Measurements from ENCODE around the gene HOXA7. TPM values are rescaled to one million over a fixed set of nuclear protein-coding genes. Genes with fewer than 3 reads are reported as not detected.
A peak's percentile ranks its signal among the peaks of the same experiment; 100 is the strongest.

HOXA7 gene
- total and polyA plus RNA-seq, 5 donors from 2014 or later = not detected

DNA sequence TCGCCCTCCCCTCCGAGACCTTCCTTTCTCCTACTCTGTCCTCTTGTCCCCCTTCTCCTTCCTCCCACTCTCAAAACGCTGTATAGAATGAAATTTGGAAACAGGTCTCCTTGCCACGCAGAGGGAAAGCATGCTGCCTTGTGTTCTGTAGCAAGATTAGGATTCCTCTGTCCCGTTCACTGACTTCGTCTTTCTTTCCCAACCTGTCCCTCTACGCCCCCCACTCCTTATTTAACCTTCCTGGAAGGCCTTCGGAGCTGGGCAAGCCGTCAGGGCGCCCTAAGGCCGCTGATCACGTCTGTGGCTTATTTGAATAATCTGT lies 7.5 kb upstream of the HOXA7 start:
- Mint-ChIP-seq H3K4me1 (peaks cover 4 to 46% (median 15%) of the 10 kb centered on the region in 4 donors), H3K27ac (peak overlapping the region in 1 of 3 donors; percentile 47), H3K36me3 (peaks cover under 1% of the 10 kb centered on the region), H3K9me3 (peaks cover 0 to 14% (median 0%) of the 10 kb centered on the region in 7 donors), H3K27me3 (peaks cover 94% of the 10 kb centered on the region), H3K4me3 (peak overlapping the region in 3 of 4 donors; percentile 28 to 53 (median 33))
- no peaks in the 10 kb centered on the region for H3K36me3 ChIP-seq (ENCODE audit: control insufficient read depth, insufficient read depth, low read length)
- no peak for ATAC-seq (ENCODE audit: low read depth in 2 of 2)
- peaks cover 49% of the 10 kb centered on the region for H3K4me1 ChIP-seq (ENCODE audit: control insufficient read depth, insufficient read depth, low read length, poor library complexity, severe bottlenecking)
- no peaks in the 10 kb centered on the region for H3K9me3 ChIP-seq (ENCODE audit: control insufficient read depth in 2 of 2, low read length in 2 of 2)
- peaks cover 46% of the 10 kb centered on the region for H3K27me3 ChIP-seq (ENCODE audit: control insufficient read depth, insufficient read depth, low read length)
- DNase-seq = no peak
- no peak overlapping the region for H3K27ac ChIP-seq (ENCODE audit: insufficient read depth, low read length, poor library complexity, severe bottlenecking)
- H3K4me3 ChIP-seq (ENCODE audit: low read depth, low read length) = no peak overlapping the region

DNA sequence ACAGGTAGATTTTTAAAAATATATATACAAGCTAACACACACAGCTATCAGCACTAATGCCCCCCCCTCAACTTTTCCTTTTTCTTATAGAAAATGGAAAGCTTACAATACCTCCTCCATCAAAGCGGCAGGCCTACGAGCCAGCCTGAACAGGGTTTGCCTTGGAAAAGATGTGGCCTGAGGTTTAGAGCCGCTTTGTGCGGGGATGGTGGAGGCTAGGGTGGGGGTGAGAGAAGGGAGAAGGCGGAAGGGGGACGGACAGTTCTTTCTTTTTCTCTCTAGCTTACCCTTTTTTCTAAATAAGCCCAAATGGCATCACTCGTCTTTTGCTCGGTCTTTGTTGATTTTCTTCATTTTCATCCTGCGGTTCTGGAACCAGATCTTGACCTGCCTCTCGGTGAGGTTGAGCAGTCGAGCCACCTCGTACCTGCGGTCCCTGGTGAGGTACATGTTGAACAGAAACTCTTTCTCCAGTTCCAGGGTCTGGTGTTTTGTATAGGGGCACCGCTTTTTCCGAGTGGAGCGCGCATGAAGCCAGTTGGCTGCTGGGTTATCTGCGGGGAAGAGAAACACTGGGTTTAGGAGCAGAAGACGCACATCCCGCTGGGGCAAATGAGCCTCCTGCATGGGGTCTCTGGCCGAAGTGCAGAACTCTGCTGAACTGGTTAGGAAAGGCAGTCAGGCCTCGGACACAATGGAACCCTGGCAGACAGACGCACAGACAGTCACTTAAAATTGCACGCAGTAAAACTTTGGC lies 7.0 kb upstream of the HOXA7 start:
- Mint-ChIP-seq H3K36me3 (peaks cover 3% of the 10 kb centered on the region), H3K9me3 (peaks cover 0 to 10% (median 0%) of the 10 kb centered on the region in 7 donors), H3K4me1 (peaks cover 4 to 45% (median 13%) of the 10 kb centered on the region in 4 donors), H3K4me3 (peak overlapping the region in 2 of 4 donors; percentile 33 to 68), H3K27me3 (peaks cover 94% of the 10 kb centered on the region), H3K27ac (peak overlapping the region in 2 of 3 donors; percentile 47 to 88)
- H3K9me3 ChIP-seq (ENCODE audit: control insufficient read depth in 2 of 2, low read length in 2 of 2) = no peaks in the 10 kb centered on the region
- DNase-seq (no peak), ATAC-seq (ENCODE audit: low read depth in 2 of 2) (no peak)
- H3K27me3 ChIP-seq (ENCODE audit: control insufficient read depth, insufficient read depth, low read length) = peaks cover 47% of the 10 kb centered on the region
- H3K27ac ChIP-seq (ENCODE audit: insufficient read depth, low read length, poor library complexity, severe bottlenecking) = no peak overlapping the region
- no peak overlapping the region for H3K4me3 ChIP-seq (ENCODE audit: low read depth, low read length)
- no peaks in the 10 kb centered on the region for H3K36me3 ChIP-seq (ENCODE audit: control insufficient read depth, insufficient read depth, low read length)
- H3K4me1 ChIP-seq (ENCODE audit: control insufficient read depth, insufficient read depth, low read length, poor library complexity, severe bottlenecking) = peaks cover 48% of the 10 kb centered on the region

DNA sequence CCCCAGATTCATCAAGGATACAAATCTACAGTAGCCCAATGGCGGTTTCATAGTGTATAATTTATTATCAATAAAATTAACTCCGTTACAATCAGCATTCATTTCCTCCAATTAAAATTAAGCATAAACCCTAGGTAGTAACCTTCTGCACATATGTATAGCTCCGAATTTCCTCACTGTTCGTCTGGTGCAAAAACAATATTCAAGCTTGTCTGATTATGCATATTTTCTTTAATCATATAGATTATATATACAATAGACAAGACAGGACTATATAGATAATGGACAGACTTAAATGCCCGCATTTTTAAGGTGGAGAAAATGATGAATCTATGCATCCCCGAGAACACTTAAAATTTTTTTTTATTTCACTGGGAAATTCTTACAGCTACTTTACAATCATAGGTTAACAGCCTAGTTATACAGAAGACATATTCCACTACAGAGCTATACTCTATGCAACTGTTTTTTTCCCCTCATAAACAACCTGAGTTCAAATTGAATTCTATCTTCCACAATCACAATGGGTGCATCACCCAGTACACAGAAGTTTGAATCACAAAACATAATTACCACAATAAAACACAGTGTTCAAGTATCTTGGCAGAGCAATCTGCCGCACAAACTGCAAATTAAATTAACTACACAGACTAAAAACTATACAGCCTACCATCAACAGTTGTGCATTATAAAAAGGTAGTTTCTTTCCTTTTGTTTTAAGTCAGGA lies 6.2 kb upstream of the HOXA7 start:
- Histone ChIP-seq H3K9me3 (ENCODE audit: control insufficient read depth in 2 of 2, low read length in 2 of 2) (no peaks in the 10 kb centered on the region), H3K36me3 (ENCODE audit: control insufficient read depth, insufficient read depth, low read length) (no peaks in the 10 kb centered on the region), H3K27me3 (ENCODE audit: control insufficient read depth, insufficient read depth, low read length) (peaks cover 43% of the 10 kb centered on the region), H3K4me1 (ENCODE audit: control insufficient read depth, insufficient read depth, low read length, poor library complexity, severe bottlenecking) (peaks cover 48% of the 10 kb centered on the region), H3K27ac (ENCODE audit: insufficient read depth, low read length, poor library complexity, severe bottlenecking) (no peak overlapping the region), H3K4me3 (ENCODE audit: low read depth, low read length) (no peak overlapping the region)
- no peak for DNase-seq
- no peak for ATAC-seq (ENCODE audit: low read depth in 2 of 2)
- Mint-ChIP-seq H3K4me3 (peak overlapping the region in 3 of 4 donors; percentile 5 to 68 (median 8)), H3K27ac (peak overlapping the region in 1 of 3 donors; percentile 6), H3K36me3 (peaks cover 3% of the 10 kb centered on the region), H3K9me3 (peaks cover 0 to 11% (median 0%) of the 10 kb centered on the region in 7 donors), H3K27me3 (peaks cover 94% of the 10 kb centered on the region), H3K4me1 (peaks cover 4 to 43% (median 20%) of the 10 kb centered on the region in 4 donors)

DNA sequence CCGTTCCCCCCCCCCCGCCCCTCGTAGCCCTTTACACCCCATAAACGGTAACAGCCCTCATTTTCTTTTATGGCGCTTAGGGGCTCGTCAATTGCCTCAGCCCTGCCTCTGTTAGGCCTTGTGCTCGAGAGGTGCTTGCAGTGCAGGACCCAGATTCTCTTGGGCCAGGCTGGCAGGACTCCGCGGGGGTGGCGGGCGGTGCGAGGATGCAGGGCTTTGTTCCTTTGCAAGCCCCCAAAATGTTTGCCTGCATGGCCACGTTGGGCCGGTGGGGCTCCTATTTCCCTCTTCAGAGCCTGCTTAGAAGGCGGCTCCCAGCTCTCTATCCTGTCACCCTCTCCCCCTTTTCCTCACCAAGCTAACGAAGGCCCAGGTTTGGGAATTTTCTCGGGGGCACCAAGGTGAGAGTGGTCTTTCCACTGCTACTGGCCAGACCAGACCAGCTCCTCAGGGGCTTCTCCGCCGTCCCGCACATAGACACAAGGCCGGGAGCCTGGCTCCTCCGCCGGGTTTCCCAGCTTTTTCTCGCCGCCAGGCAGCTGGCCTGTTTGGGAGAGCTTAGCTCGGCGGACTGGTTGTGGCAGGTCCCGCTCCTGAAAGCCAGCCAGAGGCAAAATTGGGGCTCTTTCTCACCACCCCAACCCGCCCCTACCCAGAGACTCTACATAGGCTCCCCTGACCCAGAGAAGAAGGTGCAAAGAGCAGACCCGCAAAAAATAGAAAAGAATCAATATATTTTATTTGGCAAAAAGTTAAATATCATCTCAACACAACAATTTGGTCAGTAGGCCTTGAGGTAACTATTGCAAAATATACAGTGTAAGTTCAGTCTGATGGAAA lies 5.5 kb upstream of the HOXA7 start:
- peak overlapping the region in 1 of 3 donors; percentile 14 for H3K27ac Mint-ChIP-seq
- ATAC-seq (ENCODE audit: low read depth in 2 of 2) (no peak), DNase-seq (no peak)

DNA sequence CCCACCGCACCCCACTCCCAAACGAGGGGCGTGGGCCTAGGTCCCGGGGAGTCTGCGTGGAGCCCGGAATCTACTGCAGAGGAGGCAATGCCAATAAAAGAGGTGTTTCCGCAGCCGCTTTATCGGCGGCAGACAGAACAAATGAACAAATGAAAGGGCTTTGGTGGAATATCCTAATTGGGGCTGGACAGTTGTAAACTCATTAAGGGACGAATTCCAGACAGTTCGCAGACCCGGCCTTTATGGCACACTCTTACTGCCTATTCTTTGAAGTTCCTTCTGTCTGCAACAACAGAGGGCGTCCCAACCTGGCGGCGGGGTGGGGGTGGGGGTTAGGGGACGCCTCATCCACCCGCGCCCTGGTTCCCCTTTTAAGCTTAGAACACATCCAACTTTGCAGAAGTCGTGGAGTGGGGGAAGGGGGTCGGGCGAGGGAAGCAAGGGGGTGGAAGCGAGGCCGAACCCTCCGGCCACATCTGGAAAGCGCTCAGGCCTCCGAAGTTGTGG lies 4.8 kb upstream of the HOXA7 start:
- Mint-ChIP-seq H3K9me3 (peaks cover 0 to 11% (median 0%) of the 10 kb centered on the region in 7 donors), H3K27ac (no peak overlapping the region), H3K36me3 (peaks cover 3% of the 10 kb centered on the region), H3K4me1 (peaks cover 4 to 45% (median 24%) of the 10 kb centered on the region in 4 donors), H3K4me3 (peak overlapping the region; percentile 82 to 91 (median 86)), H3K27me3 (peaks cover 94% of the 10 kb centered on the region)
- Histone ChIP-seq H3K36me3 (ENCODE audit: control insufficient read depth, insufficient read depth, low read length) (no peaks in the 10 kb centered on the region), H3K9me3 (ENCODE audit: control insufficient read depth in 2 of 2, low read length in 2 of 2) (no peaks in the 10 kb centered on the region), H3K4me1 (ENCODE audit: control insufficient read depth, insufficient read depth, low read length, poor library complexity, severe bottlenecking) (peaks cover 46% of the 10 kb centered on the region), H3K4me3 (ENCODE audit: low read depth, low read length) (no peak overlapping the region), H3K27me3 (ENCODE audit: control insufficient read depth, insufficient read depth, low read length) (peaks cover 47% of the 10 kb centered on the region), H3K27ac (ENCODE audit: insufficient read depth, low read length, poor library complexity, severe bottlenecking) (no peak overlapping the region)
- ATAC-seq (ENCODE audit: low read depth in 2 of 2) = no peak
- no peak for DNase-seq

More for the DNA sequence above, 5.5 kb upstream of the HOXA7 start:
- Mint-ChIP-seq H3K36me3 (peaks cover 3% of the 10 kb centered on the region), H3K9me3 (peaks cover 0 to 11% (median 0%) of the 10 kb centered on the region in 7 donors), H3K4me1 (peaks cover 4 to 45% (median 24%) of the 10 kb centered on the region in 4 donors), H3K27me3 (peaks cover 94% of the 10 kb centered on the region), H3K4me3 (peak overlapping the region in 3 of 4 donors; percentile 5 to 68 (median 8))
- Histone ChIP-seq H3K27ac (ENCODE audit: insufficient read depth, low read length, poor library complexity, severe bottlenecking) (no peak overlapping the region), H3K36me3 (ENCODE audit: control insufficient read depth, insufficient read depth, low read length) (no peaks in the 10 kb centered on the region), H3K4me3 (ENCODE audit: low read depth, low read length) (no peak overlapping the region), H3K9me3 (ENCODE audit: control insufficient read depth in 2 of 2, low read length in 2 of 2) (no peaks in the 10 kb centered on the region), H3K27me3 (ENCODE audit: control insufficient read depth, insufficient read depth, low read length) (peaks cover 44% of the 10 kb centered on the region), H3K4me1 (ENCODE audit: control insufficient read depth, insufficient read depth, low read length, poor library complexity, severe bottlenecking) (peaks cover 46% of the 10 kb centered on the region)

DNA sequence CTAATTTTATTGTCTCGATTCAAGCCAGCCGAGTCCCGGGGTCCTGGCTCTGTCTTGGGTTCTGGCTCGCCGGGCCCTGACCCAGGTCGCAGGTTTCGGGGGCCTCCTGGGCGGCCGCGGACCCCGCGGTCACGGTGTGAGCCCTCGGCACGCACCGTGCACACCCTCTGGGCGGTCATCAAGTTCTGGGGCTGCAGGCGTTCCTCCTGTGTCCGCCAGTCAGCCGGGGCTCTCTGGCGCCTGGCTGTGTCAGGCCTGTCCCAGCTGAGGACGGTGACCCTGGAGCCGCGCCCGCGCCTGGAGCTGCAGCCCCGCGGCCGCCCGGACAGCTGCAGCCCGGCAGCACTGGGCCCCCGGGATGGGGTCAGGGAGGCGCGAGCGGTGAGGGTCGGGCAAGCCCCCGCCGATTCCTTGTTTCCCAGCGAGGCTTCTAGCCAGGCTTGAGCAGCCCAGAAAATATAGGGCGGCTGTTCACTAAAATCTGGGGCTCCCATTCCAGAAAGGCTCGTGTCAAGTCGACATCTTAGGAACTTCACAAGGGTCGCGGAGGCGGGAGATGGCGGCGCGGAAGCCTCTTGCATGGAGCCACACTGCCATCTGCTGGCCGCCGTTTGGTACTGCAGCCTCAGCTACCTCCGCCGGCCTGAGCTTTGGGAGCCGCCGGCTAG lies 4.2 kb upstream of the HOXA7 start:
- H3K27me3 Mint-ChIP-seq = peaks cover 94% of the 10 kb centered on the region
- H3K9me3 ChIP-seq (ENCODE audit: control insufficient read depth in 2 of 2, low read length in 2 of 2) = no peaks in the 10 kb centered on the region
- H3K27ac Mint-ChIP-seq = peak overlapping the region in 1 of 3 donors; percentile 45
- no peak overlapping the region for H3K27ac ChIP-seq (ENCODE audit: insufficient read depth, low read length, poor library complexity, severe bottlenecking)
- H3K4me3 Mint-ChIP-seq = peak overlapping the region; percentile 82 to 91 (median 86)
- H3K27me3 ChIP-seq (ENCODE audit: control insufficient read depth, insufficient read depth, low read length) = peaks cover 46% of the 10 kb centered on the region
- peak; percentile 71 to 81 (median 79) for DNase-seq
- H3K9me3 Mint-ChIP-seq = peaks cover 0 to 8% (median 0%) of the 10 kb centered on the region in 7 donors
- ATAC-seq (ENCODE audit: low read depth in 2 of 2) = peak; percentile 80 to 81
- peaks cover 4 to 47% (median 21%) of the 10 kb centered on the region in 4 donors for H3K4me1 Mint-ChIP-seq
- peaks cover 46% of the 10 kb centered on the region for H3K4me1 ChIP-seq (ENCODE audit: control insufficient read depth, insufficient read depth, low read length, poor library complexity, severe bottlenecking)
- H3K36me3 Mint-ChIP-seq = peaks cover 3% of the 10 kb centered on the region
- no peaks in the 10 kb centered on the region for H3K36me3 ChIP-seq (ENCODE audit: control insufficient read depth, insufficient read depth, low read length)
- H3K4me3 ChIP-seq (ENCODE audit: low read depth, low read length) = peak overlapping the region; percentile 61

Measured in CD4-positive, CD25-positive, alpha-beta regulatory T cell (primary cell).